Right forelimb (tissue), 1 donor: ENCODE data around the gene KCTD17.

Experiments
- DNase-seq: peaks from one replicate; pipeline ENCODE4 v3.0.0-alpha.2; 2018

Gene KCTD17

GRCh38 chr22:37080838-37081237, 29.3 kb downstream of the KCTD17 start:
- no peak for DNase-seq

GRCh38 chr22:37082251-37082873, 30.8 kb downstream of the KCTD17 start:
- no peak for DNase-seq

GRCh38 chr22:37083914-37084313, 32.4 kb downstream of the KCTD17 start:
- DNase-seq = no peak

DNA sequence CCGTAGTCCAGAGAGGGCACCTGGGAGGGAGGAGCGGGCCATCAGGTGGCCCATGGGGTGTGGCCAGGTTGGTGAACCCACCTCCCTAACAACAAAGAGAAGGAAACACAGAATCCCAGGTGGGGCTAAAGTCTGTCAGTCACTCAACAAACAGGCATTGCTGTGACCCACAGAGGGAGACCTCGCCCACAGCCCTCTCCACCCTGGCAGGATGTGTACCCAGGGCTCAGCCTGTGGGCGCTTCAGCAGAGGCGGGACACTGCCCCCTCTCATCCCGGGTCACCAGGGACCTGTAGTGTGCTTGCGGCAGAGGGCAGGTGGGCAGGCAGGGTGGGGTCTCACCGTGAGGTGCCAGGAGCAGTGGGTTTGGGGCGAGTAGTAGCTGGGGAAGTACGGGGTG, 32.8 kb downstream of the KCTD17 start:
- DNase-seq = no peak

DNA sequence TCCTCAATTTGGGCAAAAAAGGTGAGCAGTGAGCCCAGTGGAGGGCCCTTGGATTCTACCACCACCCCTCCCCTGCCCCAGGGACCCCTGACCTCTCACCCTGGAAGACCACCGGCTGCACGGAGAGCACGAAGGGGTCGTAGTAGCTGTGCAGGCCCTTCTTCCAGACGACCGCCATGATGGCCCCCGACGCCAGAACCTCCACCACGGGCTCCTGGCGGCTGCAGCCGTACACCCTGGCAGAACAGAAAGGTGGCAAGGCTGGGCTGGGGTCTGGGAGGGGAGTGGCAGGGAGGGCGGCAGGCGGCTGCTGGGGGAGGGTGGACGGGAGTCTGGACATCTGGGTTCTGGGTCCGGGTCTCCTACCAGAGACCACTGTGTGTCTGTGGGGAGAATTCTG, 34.6 kb downstream of the KCTD17 start:
- DNase-seq = no peak

- no peak for DNase-seq
Observed at GRCh38 chr22:37088108-37088605, 36.6 kb downstream of the KCTD17 start.

- DNase-seq = no peak
Observed at GRCh38 chr22:37088750-37089408, 37.3 kb downstream of the KCTD17 start.

- no peak for DNase-seq
Observed at GRCh38 chr22:37089434-37089833, 37.9 kb downstream of the KCTD17 start.

DNA sequence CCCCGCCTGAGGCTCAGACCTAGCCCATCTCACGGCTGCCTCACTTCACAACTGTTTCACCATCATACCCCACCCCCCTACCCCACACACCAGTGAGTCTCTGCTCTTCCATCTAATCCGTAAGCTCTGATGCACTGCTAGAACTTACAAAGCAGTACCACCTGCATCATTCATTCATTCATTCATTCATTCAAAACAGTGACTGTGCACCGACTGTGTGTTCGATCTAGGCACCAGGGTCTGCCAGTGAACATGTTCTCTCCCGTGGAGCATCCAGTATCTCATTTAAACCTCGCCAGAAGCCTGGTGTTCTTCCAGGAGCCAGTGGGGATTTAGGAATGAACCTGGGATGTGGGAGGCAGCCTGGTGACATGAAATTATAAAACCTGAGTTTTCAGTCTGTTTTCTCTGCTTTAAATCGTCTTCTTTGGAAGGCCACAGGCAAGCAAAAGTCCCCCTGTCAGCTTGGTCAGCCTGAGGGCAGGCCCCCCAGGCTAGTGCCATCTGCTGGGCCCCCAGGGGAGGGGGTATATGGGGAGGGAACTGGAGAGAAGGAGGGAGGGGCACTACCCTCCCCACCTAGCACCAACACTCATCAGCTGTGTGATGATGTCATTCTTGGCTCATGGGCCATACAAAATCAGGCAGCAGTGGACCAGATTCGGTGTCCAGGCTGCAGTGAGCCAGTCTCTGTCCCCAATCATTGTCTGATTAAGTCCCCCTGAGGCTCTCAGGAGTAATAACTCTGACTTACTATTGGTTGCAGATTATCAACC, 39.6 kb downstream of the KCTD17 start:
- no peak for DNase-seq

GRCh38 chr22:37091994-37092393, 40.5 kb downstream of the KCTD17 start:
- DNase-seq = no peak

GRCh38 chr22:37092997-37093396, 41.5 kb downstream of the KCTD17 start:
- no peak for DNase-seq

DNA sequence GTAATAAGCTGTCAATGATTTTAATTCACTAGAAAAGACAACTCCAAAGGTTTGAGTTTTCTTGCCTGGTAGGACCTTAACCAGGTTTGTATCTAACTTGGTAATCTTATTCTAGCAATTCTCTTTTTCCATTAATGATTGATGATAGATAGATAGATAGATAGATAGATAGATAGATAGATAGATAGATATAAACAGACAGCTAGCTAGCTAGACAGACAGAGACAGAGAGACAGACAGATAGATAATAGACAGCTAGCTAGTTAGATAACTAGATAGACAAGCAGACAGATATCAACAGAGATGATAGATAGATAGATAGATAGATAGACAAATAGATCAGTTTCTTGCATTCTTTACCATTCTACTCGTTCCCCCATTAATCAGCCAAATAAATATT, 42.7 kb downstream of the KCTD17 start:
- DNase-seq = no peak

GRCh38 chr22:37095113-37095512, 43.6 kb downstream of the KCTD17 start:
- DNase-seq = no peak

- DNase-seq = no peak
Observed at GRCh38 chr22:37097346-37097745, 45.8 kb downstream of the KCTD17 start.

DNA sequence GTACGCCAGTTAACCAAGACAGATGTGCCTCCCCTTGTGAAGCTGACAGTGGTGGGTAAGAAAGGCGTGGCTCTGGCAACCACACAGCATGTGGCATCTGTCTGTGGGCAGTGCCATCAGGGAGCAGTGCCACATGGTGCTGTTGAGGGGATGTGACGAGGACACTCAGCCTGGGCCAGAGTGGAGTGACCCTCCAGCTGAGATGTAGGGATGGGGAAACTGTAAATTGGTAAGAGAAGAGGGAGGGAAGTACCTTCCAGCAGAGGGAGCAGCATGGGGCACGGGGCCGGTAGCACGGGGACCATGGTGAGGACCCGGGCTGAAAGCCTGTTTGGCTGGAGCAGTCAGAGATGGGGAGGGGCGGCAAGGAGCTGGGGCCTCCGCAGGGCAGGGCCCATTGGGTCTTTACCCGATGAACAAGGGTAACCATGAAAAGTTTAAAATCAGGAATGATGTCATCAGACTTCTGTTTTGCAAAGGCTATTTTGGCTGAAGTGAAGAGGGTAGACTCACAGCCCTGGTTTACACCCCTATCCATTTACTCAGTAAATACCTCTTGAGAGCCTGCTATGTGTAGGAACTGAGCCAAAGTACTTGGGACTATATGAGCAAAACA, 47.5 kb downstream of the KCTD17 start:
- no peak for DNase-seq

GRCh38 chr22:37100589-37101127, 49.1 kb downstream of the KCTD17 start:
- DNase-seq = no peak

GRCh38 chr22:37101311-37102066, 49.9 kb downstream of the KCTD17 start:
- no peak for DNase-seq

DNA sequence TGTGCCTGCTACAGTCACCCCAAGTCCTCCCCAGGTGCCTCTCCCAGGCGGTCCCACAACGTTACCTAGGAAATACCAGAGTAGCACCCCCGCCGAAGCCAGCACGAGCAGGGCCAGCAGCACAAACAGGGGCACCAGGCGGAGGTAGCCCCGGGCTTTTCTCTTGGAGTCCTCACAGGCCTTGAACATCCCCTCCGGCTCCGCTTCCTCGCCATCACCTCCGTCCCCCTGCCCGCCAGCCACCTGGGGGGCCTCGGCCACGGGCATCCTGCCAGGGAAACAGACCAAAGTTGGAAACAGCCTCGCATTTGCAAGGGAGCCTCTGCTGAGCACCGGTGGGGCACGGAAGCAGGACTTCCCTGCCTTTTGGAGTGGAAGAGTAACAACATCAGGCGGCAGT, 51.6 kb downstream of the KCTD17 start:
- DNase-seq = no peak

DNA sequence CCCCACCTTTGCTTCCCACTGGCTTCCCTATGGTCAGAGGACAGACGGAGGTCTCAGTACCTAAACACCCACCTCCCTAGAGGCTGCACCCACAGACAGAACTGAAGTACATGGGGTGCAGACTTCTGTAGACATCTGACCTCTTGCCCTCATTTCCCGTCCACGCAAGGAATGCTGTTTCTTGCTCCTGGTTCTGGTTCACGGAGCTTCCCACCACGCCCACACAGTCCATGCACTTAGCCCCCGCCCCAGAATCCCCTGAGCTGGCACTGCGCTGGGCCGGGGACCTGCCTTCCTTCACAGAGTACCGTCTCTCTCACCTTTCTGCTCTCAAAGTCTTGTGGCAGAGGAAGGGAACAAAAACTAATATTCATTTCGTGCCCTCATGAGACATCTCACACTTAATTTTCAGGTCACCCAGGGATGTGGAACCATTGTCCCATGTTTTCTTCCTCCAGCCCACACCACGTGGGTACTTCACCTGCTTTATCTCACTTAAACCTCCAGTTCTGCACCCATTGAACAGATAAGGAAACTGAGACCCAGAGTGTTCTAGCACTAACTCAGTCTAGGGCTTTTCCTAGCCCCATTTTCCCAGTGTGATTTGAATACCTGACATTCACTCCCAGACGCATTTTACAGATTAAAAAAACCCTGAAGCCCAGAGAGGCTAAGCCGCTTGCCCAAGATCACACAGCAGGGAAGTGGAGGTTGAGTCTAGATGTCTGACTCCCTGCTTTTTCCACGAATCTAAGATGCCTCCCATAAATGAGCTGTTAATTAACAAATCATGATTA, 52.3 kb downstream of the KCTD17 start:
- DNase-seq = no peak

DNA sequence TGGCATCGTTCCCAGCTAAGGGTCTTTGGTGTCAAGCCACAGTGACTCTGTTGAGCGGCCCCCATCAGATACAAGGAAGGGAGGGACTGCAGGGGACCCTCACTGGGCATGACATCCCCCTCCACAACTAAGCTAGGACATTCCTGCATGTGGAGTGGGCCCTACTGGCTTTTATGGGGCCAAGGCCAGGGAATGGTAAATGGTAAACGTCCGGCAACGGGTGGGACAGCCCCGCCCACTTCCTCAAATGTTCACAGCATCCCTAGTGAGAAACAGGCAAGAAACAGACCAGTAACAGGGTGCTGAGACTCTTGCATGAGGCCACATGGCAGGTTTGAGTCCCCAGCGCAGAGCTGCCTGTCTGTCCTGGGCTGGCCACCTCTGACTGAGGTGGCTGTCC, 53.6 kb downstream of the KCTD17 start:
- DNase-seq = no peak

GRCh38 chr22:37105990-37106389, 54.4 kb downstream of the KCTD17 start:
- no peak for DNase-seq
